ENCODE measurements around the gene BCLAF1. TPM values are rescaled to one million over a fixed set of nuclear protein-coding genes. Genes with fewer than 3 reads are reported as not detected.

The BCLAF1 gene
- total and polyA plus RNA-seq, 2 of the 8 experiments (the other 6 are each of a cell fraction or from before 2014, with no cell fraction given) = 30.5 to 230 TPM

DNA sequence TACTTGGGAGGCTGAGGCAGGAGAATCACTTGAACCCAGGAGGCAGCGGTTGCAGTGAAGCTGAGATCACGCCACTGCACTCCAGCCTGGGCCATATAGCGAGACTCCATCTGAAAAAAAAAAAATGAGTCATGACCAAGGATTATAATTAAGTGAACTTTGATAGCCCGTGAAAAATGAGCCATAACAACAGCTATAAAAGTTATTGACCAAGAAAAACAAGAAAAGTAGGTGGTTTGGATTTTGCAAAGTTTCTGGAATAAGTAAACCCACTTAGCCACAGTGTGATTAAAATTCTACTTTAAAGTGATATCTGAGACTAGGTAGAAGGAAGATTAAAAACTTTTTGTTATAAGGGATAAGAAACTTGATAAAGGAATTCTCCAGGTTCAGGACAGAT is 25.9 kb upstream of the BCLAF1 start (continued):
- TF ChIP-seq BCL11A (IDR thresholded peaks at IDR 0.05; ENCODE audit: low read depth in 2 of 2, low read length in 2 of 2) = no peak

Data from H1 (cell line).